Measurements from ENCODE around the gene RGS10. TPM values are rescaled to one million over a fixed set of nuclear protein-coding genes. Genes with fewer than 3 reads are reported as not detected.

The RGS10 gene
- total and polyA plus RNA-seq, 9 of the 15 experiments (the other 6 are each of a cell fraction or from before 2014, with no cell fraction given) = 31.9 to 123 (median 62.1) TPM

DNA sequence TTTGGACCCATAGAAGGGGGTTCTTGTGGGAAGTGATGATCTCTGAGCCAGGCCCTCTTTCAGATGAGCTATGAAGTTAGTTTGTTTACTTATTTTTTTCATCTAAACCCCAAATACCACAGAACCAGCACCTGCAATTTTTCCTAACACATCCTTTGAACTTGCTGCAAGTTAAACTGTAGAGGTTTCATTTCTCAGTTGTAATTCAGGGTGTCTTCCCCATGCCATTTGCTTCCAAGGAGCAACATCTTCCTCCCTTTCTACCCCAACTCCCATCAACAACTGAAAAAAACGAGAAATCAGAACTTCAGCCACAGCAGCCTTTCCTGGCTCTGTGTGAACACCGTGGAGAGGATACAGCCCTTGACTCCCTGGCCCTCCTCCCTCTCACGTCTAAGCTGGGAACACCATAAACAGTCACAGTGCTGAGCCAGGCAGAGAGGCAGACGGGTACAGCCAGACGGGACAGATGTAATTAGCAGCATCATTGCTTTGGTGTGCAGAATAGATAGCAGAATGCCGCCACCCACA lies 63.6 kb downstream of the RGS10 start:
- ATAC-seq (no peak), DNase-seq (ENCODE audit: extremely low read depth in 1 of 4, low spot score in 3 of 4) (no peak), FAIRE-seq (no peak)
- no peak for TF ChIP-seq NR2C1 (IDR thresholded peaks at IDR 0.05)
- no peak for TF ChIP-seq NR2C1 (tag; IDR thresholded peaks at IDR 0.05)
- no peak for TF ChIP-seq CBX2 (IDR thresholded peaks at IDR 0.05; ENCODE audit: insufficient read depth, low read length, poor library complexity, severe bottlenecking)
- TF ChIP-seq FOXP4 (CRISPR knock-in tag; IDR thresholded peaks at IDR 0.05; ENCODE audit: borderline replicate concordance) = no peak
- no peak for TF ChIP-seq DMBX1 (CRISPR knock-in tag; IDR thresholded peaks at IDR 0.05; ENCODE audit: borderline replicate concordance)
- TF ChIP-seq ZNF140 (CRISPR knock-in tag; IDR thresholded peaks at IDR 0.05) = no peak
- TF ChIP-seq MLX (CRISPR knock-in tag; conservative IDR thresholded peaks at IDR 0.05) = no peak
- TF ChIP-seq SMARCC2 (IDR thresholded peaks at IDR 0.05; ENCODE audit: low read depth) = no peak
- no peak for TF ChIP-seq CREB1 (IDR thresholded peaks at IDR 0.05)
- no peak for TF ChIP-seq CREB1 (CRISPR knock-in tag; IDR thresholded peaks at IDR 0.05)
- TF ChIP-seq ZNF311 (CRISPR knock-in tag; IDR thresholded peaks at IDR 0.05) = no peak
- TF ChIP-seq DACH1 (IDR thresholded peaks at IDR 0.05; ENCODE audit: partially characterized antibody) = no peak
- TF ChIP-seq, protein P1, sequence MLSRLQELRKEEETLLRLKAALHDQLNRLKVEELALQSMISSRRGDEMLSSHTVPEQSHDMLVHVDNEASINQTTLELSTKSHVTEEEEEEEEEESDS (CRISPR knock-in tag; IDR thresholded peaks at IDR 0.05) = no peak
- no peak for TF ChIP-seq NKRF (IDR thresholded peaks at IDR 0.05; ENCODE audit: borderline replicate concordance)
- TF ChIP-seq TCF7L2 (IDR thresholded peaks at IDR 0.05; ENCODE audit: low read depth, low read length) = no peak
- no peak for TF ChIP-seq ZFP30 (CRISPR knock-in tag; IDR thresholded peaks at IDR 0.05; ENCODE audit: borderline replicate concordance)
- no peak for TF ChIP-seq SMAD1 (IDR thresholded peaks at IDR 0.05; ENCODE audit: low read depth, low read length, partially characterized antibody)
- H3K4me1 ChIP-seq (replicated peaks in 1 of 2; ENCODE audit: control insufficient read depth in 2 of 2, insufficient read depth in 2 of 2, low read length in 2 of 2) = no peaks in the 10 kb centered on the region; a peak in 1 of 5 replicates
- CTCF ChIA-PET (ENCODE audit: low intra/inter-chr PET ratio) = no interaction called here
- WGBS (ENCODE audit: insufficient coverage, low coverage, missing lambda C conversion rate) = 0% methylated on average over 4 of the region's 6 CpGs
- no peaks in the 10 kb centered on the region for H3K79me2 ChIP-seq (ENCODE audit: control insufficient read depth, insufficient read depth, low read length)
- no TSS peak for BruUV-seq (replicated peaks)
- H3K36me3 ChIP-seq (ENCODE audit: control insufficient read depth, insufficient read depth, low read length) = no peaks in the 10 kb centered on the region
- no peak overlapping the region for H2AFZ ChIP-seq (ENCODE audit: low read depth, low read length)
- POLR2A ChIA-PET = no interaction called here
- intact Hi-C loops (cut with micrococcal nuclease) = no loop called here
- H3K4me3 ChIP-seq = no peak overlapping the region
- in situ Hi-C loops (cut with MboI) = no loop called here
- H3K4me2 ChIP-seq (ENCODE audit: insufficient read depth, low read length) = no peak overlapping the region
- no peak overlapping the region for H3K27ac ChIP-seq (ENCODE audit: extremely low read depth, low read depth, low read length)
- H3K9me1 ChIP-seq (ENCODE audit: control insufficient read depth, insufficient read depth, low read length) = no peaks in the 10 kb centered on the region
- peaks cover 5 to 39% of the 10 kb centered on the region in 2 experiments for H3K27me3 ChIP-seq (ENCODE audit: control insufficient read depth in 2 of 2, insufficient read depth in 2 of 2, low read length in 2 of 2)
- no peak overlapping the region for H3K9ac ChIP-seq (ENCODE audit: insufficient read depth in 1 of 2, low read depth in 2 of 2, low read length in 2 of 2)
- H3K9me3 ChIP-seq (replicated peaks; ENCODE audit: control insufficient read depth, insufficient read depth, low read depth, low read length) = peaks cover 3% of the 10 kb centered on the region
- H4K20me1 ChIP-seq (replicated peaks; ENCODE audit: control insufficient read depth, insufficient read depth, low read length) = no peaks in the 10 kb centered on the region
